Ectodermal cell (in vitro differentiated cells): ENCODE measurements around the gene ADORA2B.
"Not testable (repeated sequence)": the region's sequence is repeated elsewhere in the genome, so short reads cannot be mapped to it uniquely, and the experiment has no call there.

Experiments
- H3K27ac ChIP-seq: 2 replicates; pipeline ENCODE4 v1.7.0; 2013; ENCODE audit warnings: mild to moderate bottlenecking, low read depth, low read length; ENCODE audit not compliant: insufficient read depth, poor library complexity, severe bottlenecking
- H3K27me3 ChIP-seq: 2 replicates; pipeline ENCODE4 v1.7.0; 2013; ENCODE audit warnings: mild to moderate bottlenecking, low read length; ENCODE audit not compliant: insufficient read depth, control insufficient read depth, poor library complexity, severe bottlenecking
- H3K36me3 ChIP-seq: one replicate; pipeline ENCODE4 v1.7.0; 2013; ENCODE audit warnings: low read length; ENCODE audit not compliant: control insufficient read depth, insufficient read depth
- H3K4me1 ChIP-seq: one replicate; pipeline ENCODE4 v1.7.0; 2013; ENCODE audit warnings: low read length; ENCODE audit not compliant: control insufficient read depth, insufficient read depth
- H3K4me3 ChIP-seq: 2 replicates; pipeline ENCODE4 v1.7.0; 2013; ENCODE audit warnings: low read depth, low read length, control low read depth; ENCODE audit not compliant: insufficient read depth
- H3K9me3 ChIP-seq: 2 replicates; pipeline ENCODE4 v1.7.0; 2013; ENCODE audit warnings: mild to moderate bottlenecking, low read length, moderate library complexity; ENCODE audit not compliant: control insufficient read depth
- WGBS, 2 experiments: methylation state at CpG; one replicate each; pipeline ENCODE4 v1.1.7; 2013; ENCODE audit warnings: missing lambda C conversion rate in 2 of 2; 5-methylcytosine and 5-hydroxymethylcytosine counted together

The ADORA2B gene

DNA sequence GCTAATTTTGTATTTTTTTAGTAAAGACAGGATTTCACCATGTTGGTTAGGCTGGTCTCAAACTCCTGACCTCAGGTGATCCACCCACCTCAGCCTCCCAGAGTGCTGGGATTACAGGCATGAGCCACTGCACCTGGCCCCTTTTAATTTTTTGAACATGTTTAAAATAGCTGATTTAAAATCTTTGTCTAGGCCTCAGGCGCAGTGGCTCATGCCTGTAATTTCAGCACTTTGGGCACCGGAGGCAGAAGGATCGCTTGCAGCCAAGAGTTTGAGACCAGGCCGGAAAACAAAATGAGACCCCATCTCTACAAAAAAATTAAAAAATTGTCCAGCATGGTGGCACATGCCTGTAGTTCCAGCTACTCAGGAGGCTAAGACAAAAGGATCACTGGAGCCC lies 8.4 kb upstream of the ADORA2B start:
- H3K4me3 ChIP-seq, H3K9me3 ChIP-seq, H3K4me1 ChIP-seq, H3K27ac ChIP-seq, H3K27me3 ChIP-seq, H3K36me3 ChIP-seq: not testable (repeated sequence)
- 87 to 96% methylated on average over 4 of the region's 4 CpGs for WGBS, 2 experiments

DNA sequence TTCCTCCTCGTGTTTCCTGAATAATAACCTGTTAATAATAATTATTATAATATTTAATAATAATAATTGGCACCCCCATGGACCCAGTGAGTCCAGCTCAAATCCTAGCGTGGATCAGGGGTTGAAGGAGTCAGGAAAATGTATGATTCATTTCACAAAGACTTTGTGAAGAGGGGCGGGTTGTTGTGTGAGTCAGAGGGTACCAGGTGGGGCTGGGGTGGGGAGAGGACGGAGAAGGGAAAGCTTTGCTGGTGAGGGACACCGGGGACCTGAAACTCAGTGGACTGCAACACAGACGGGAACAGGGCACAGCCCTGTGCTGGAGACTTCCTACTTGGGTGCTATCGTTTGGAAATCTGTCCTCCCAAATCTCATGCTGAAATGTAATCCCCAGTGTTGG lies 3.1 kb upstream of the ADORA2B start:
- 91 to 95% methylated on average over 6 of the region's 7 CpGs for WGBS, 2 experiments
- H3K27me3 ChIP-seq, result peaks cover 41% of the 10 kb centered on the region

DNA sequence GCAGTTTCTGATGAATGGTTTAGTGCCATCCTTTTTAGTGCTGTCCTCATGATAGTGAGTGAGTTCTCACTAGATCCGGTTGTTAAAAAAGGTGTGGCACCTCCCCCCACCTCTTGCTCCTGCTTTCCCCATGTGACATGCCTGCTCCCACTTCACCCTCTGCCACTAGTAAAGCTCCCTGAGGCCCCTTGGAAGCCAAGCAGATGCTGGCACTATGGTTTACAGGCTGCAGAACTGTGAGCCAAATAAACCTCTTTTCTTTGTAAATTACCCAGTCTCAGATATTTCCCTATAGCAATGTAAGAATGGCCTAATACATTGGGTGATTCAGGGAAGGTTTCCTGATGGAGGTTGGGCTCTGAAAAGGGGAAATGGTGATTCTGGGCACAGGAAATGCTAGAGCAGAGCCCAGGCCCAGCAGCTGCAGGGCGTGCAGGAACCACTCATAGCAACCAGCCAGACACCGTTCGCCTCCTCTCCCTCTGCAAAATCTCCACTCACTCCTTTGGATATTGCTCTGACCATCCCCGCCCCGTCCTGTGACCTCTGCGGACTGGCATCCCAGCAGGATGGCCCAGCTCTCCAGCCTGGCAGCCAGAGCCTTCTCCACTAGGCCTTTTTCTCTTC lies 2.6 kb upstream of the ADORA2B start:
- Histone ChIP-seq H3K27ac (no peak overlapping the region), H3K36me3 (no peaks in the 10 kb centered on the region), H3K4me3 (no peak overlapping the region), H3K27me3 (peaks cover 46% of the 10 kb centered on the region), H3K9me3 (no peaks in the 10 kb centered on the region), H3K4me1 (no peaks in the 10 kb centered on the region)
- 93 to 94% methylated on average over 7 of the region's 7 CpGs for WGBS, 2 experiments

More for the DNA sequence above, 3.1 kb upstream of the ADORA2B start:
- H3K27ac ChIP-seq, result no peak overlapping the region
- no peaks in the 10 kb centered on the region for H3K36me3 ChIP-seq
- H3K4me1 ChIP-seq, result no peaks in the 10 kb centered on the region
- no peak overlapping the region for H3K4me3 ChIP-seq
- no peaks in the 10 kb centered on the region for H3K9me3 ChIP-seq

DNA sequence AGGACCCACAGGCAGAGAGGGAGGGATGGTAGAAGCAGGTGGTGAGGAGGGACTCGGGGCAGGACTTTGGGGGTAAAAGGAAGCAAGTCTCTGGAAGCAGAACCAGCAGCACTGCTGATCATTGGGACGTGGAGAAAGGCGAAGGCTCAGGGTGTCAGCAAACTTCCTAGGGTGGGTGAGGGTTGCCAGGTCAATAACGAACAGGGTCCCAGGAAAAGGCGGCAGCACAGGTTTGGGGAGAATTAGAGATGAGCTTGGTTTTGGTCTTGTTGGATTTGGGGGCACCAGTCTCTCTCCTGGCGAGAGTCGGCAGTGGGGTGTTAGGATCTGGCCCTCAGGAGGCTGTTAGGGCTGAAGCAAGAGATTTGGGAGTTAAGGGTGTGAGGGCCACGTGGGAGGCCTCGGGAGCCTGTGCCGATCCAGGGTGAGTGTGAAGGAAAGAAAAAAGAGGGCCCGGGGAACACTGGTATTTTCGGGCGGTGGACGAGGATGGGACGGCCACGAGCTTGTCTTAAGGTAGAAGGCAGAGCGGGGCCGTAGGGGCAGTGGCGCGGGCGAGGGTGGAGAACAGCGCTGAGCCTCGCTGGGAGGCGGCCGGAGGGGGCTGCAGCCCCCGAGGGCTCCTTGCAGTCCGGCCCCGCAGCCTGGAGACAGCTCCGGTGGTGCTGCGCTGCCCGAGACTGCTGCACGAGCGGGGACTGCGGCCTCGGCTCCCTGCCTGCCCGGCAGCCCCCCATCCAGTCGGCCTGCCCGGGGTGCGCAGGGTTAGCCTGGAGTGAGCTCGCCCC lies 765 bp upstream of the ADORA2B start:
- Histone ChIP-seq H3K36me3 (no peaks in the 10 kb centered on the region), H3K27ac (no peak overlapping the region), H3K4me1 (no peaks in the 10 kb centered on the region), H3K9me3 (no peaks in the 10 kb centered on the region), H3K27me3 (peaks cover 53% of the 10 kb centered on the region), H3K4me3 (peak overlapping the region; percentile 54)
- 23 to 24% methylated on average over 40 of the region's 40 CpGs for WGBS, 2 experiments

DNA sequence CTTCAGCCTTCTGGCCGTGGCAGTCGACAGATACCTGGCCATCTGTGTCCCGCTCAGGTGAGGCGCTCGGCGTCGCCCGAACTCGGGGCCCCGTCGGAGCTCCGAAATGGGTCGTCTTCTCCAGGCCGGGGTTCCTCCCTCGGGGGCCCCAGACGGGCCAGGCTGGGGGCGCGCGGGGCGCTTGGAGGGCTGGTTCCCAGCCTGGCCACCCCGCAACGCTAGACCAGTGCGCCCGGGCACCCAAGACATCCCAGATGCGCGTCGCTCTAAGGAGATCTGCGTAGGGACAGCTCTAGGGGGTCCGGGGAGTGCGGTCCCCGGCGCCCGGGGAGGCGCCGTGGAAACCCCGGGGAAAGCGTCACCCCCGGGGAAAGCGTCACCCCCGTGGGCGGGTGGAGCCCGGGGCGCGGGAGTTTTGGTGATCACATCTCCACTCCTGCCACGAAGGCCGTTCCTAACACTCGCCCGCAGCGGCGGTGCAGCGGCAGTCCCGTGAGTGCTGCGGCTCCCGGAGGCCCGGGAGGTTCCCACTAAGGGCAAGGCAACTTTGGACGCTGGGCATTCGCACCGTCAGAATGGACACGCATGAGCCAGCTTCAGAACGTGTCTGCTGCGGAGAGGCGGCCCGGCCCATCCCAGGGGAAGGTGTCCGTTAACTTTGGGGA lies 729 bp downstream of the ADORA2B start:
- H3K27me3 ChIP-seq, result peaks cover 53% of the 10 kb centered on the region
- H3K27ac ChIP-seq, result no peak overlapping the region
- no peaks in the 10 kb centered on the region for H3K36me3 ChIP-seq
- no peaks in the 10 kb centered on the region for H3K9me3 ChIP-seq
- peak overlapping the region; percentile 54 for H3K4me3 ChIP-seq
- 5 to 6% methylated on average over 64 of the region's 64 CpGs for WGBS, 2 experiments
- H3K4me1 ChIP-seq, result no peaks in the 10 kb centered on the region

DNA sequence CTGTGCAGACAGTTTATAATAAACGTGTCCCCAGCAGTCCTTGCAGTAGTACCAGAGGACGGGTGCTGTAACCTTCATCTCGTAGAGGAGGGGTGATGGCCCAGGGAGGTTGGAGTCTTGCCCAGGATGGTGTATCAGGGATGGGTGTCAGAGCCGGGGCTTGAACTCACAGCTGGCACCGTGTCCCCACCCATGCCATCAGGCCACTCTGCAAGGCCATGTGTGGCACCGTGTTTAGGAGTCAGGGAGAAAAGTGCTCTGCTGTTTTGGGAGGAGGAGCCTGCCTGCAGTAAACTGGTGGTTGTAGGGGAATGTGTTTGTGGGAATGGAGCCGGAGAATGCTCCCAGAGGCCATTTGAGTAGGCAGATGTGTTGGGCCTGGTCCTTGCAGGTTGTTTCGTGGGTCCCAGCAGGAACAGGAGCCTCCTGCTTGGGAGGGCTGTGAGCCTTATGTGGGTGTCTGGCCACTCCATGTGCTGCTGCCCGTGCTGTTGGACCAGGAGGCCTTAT lies 1.7 kb downstream of the ADORA2B start:
- Histone ChIP-seq H3K4me3 (no peak overlapping the region), H3K9me3 (no peaks in the 10 kb centered on the region), H3K27ac (no peak overlapping the region), H3K27me3 (peaks cover 53% of the 10 kb centered on the region), H3K4me1 (no peaks in the 10 kb centered on the region), H3K36me3 (no peaks in the 10 kb centered on the region)
- WGBS, 2 experiments, result 87 to 89% methylated on average over 9 of the region's 9 CpGs

DNA sequence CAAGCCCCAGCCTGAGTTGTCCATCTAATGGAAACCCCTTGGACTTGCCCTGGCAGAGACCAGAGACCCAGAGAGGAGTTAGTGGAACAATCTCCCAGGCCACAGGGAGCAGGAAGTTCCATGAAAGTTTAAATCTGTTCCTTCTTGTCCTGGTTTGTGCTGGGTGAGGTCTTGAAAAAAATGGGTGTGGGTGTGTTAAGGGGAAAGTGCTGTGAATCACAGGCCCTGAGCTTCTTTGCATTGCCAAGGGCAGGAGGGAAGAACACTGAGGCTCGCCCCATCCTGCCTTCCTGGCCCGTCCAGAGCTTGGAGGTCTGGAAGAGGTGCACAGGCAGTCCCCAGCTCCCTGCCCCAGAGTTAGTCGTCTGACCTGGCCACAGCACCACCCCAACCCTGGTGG lies 2.3 kb downstream of the ADORA2B start:
- WGBS, 2 experiments, result 87 to 93% methylated on average over 3 of the region's 3 CpGs
- Histone ChIP-seq H3K4me1 (no peaks in the 10 kb centered on the region), H3K4me3 (no peak overlapping the region), H3K27me3 (peaks cover 53% of the 10 kb centered on the region), H3K27ac (no peak overlapping the region), H3K36me3 (no peaks in the 10 kb centered on the region), H3K9me3 (no peaks in the 10 kb centered on the region)

DNA sequence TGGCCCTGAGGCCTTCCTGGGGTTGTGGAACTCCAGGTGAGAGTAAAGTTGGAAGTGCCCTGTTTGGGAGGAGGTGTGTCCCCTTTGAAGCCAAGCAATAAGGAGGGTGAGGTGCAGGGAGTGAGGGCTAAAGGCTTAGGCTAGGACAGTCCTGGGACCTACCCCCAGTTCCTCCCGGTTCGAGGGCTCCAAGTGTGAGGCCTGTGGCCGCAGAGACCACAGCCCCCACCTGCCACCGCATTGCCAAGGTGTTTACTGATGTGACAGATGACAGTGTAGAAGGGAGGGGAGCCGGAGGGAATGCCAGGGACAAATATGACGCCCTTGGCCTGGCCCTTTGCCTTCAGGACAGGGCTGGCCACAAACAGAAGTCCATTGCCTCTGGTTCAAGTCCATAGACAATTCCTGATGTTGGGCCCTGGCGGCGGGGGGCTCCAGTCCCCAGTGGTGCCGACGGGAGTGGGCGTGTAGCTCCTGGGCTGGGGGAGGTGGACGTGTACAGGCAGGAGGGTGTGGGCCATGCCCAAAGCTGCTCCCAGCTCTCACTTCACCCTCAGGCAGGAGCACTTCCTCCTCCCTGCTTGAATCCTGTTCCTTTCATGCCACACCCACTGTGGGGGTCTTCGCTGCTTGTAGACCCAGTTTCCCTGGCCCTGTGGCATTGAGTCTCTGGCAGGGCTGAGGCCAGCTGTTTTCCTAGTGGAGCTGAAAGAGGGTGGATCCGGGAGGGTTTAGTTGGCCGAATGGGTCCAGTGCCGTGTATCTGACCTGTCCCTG lies 3.2 kb downstream of the ADORA2B start:
- H3K27me3 ChIP-seq, result peaks cover 48% of the 10 kb centered on the region
- 92 to 93% methylated on average over 13 to 14 of the region's 16 CpGs for WGBS, 2 experiments
- H3K4me1 ChIP-seq, result no peaks in the 10 kb centered on the region
- H3K27ac ChIP-seq, result no peak overlapping the region
- H3K9me3 ChIP-seq, result no peaks in the 10 kb centered on the region
- H3K36me3 ChIP-seq, result no peaks in the 10 kb centered on the region
- no peak overlapping the region for H3K4me3 ChIP-seq

DNA sequence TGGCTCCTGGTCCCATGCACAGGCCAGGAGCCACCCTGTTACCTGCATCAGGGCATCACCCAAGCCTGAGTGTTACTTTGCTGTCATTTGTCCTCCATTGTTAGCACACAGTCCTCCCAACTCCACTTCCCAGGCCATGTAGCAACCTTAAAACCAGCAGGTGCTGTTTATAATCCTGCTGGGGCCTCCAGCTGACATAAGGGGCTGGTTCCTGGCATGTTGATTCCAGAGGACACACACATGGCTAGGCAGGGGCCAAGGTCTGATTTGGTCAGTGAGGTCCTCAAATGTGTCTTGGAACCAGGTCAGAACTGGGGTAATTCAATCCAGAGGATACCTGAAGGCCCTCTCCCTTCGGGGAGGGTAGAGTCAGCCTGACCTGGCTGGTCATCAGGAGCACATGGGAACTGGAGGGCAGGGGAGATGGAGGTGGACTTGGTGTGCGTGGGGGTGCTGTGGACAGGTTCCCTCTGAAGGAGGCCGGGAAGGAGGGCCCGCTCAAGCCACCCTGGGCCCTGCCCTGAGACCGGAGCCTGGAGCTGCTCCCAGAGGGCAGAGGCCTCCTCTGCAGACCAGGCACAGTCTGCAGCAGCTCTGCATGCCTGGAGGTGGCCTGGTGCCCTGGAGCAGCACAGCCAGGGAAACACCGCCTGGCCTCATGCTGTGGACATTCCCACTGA lies 6.6 kb downstream of the ADORA2B start:
- H3K27ac ChIP-seq, result no peak overlapping the region
- H3K9me3 ChIP-seq, result no peaks in the 10 kb centered on the region
- H3K27me3 ChIP-seq, result peaks cover 15% of the 10 kb centered on the region
- 92 to 93% methylated on average over 6 of the region's 6 CpGs for WGBS, 2 experiments
- H3K4me1 ChIP-seq, result no peaks in the 10 kb centered on the region
- H3K4me3 ChIP-seq, result no peak overlapping the region
- no peaks in the 10 kb centered on the region for H3K36me3 ChIP-seq
